Stimulated activated CD8-positive, alpha-beta memory T cell treated with anti-CD3 and anti-CD28 coated beads, Interleukin-15, amount 100 ng/mL, for 4 hours (primary cell): ENCODE results near the gene SBK2.

Experiments used
- DNase-seq, 2 donors: peaks; one replicate each; pipeline ENCODE4 v3.0.0-alpha.2; 2020; ENCODE audit warnings: low read depth in 2 of 2

SBK2 gene

DNA sequence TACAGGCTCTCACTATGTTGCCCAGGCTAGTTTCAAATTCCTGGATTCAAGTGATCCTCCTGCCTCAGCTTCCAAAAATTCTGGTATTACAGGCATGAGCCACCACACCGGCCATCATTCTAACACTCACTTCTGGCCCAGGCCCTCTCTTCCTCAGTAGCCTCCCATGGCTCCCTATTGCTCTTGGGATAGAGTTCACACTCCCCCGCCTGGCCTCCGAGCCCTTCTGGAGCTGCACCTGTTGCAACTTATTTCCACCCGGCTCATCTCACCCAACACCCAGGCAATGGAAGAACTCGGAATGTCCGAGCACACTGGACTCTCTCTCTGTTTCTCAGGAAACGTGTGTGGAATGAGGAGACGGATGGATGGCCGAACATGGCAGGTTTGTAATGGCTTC lies 17.4 kb upstream of the SBK2 start:
- no peak for DNase-seq

DNA sequence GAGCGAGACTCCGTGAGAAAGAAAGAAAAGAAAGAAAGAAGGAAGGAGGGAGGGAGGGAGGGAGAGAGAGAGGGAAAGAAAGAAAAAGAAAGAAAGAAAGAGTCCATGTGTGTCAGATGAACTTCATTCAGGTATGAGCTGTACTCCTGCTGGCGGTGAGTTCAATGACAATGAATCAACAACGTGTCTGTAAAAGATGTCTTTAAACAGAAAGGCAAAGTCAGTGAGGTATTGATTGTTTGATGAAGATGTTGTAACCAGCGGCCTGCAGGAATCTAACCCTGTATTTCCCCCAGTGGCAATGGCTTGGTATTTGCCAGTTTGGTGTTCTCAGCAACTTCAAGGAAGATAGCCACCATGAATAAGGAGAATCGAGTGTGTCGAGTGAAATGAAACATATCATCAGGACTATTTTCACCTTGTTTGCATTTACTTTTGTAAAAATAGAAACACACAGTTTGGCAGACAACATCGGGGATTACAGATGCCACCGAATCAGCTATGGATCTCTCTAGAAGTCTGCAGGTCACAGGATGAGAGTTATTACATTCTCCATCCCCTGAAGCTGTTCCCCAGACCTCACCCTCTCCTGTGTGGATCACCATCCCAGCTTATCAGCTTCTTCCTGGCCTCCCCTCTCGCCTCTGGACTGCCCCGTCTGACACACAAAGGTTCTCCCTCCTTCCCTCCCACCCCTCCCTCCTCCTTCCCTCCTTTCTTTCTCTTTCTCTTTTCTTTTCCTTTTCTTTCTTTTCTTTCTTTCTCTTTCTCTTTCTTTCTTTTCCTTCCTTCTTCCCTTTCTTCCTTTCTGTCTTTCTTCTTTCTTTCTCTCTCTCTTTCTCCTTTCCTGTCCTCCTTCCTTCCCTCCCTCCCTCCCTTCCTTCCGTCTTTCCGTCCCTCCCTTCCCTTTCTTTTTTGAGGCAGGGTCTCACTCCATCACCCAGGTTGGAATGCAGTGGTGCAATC lies 16.6 kb upstream of the SBK2 start:
- no peak for DNase-seq

DNA sequence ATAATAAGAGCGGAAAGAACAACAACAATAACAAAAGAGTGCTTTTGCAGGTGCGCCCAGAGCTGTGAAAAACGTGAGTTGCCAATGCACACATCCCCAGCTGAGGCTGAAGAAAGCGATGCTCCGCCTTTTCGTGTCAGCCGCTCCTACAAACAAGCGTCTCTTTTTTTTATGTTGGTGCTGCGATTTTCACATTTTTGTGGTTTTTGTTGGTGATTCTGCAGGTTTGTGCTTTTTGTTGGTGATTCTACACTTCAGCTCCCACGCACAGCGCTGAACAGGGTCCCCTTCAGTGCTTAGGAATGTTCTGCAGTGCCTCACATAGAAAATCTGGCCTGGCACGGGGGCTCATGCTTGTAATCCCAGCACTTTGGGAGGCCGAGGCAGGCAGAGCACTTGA lies 15.7 kb upstream of the SBK2 start:
- DNase-seq = no peak

DNA sequence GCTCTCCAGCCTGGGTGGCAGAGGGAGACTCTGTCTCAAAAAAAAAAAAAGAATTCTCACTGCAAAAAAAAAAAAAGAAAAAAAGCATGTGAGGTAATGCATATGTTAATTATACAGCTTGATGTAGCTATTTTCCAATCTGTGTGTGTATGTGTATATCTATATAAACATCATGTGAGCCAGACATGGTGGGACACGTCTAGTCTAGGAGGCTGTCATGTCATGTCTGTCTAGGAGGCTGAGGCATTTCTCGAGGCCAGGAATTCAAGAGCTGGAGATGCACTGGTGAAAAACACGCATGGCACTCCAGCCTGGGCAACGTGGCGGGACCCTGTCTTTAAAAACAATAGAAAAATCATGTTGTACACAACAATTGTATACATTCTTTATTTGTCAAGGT lies 15.3 kb upstream of the SBK2 start:
- no peak for DNase-seq

DNA sequence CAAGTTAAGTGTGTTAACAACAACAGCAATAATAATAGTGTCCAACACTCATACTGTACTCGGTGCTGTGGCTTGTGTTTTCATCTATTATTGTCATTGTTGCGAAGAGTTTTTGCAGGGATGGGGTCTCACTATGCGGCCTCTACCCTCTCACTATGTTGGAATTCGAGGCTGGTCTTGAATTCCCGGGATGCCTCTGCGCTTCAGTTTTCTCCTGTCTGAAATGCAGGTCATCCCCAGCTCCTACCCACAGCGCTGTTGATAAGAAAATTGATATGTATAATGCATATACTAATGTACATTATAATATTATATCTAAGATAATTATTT lies 13.4 kb upstream of the SBK2 start:
- no peak for DNase-seq

DNA sequence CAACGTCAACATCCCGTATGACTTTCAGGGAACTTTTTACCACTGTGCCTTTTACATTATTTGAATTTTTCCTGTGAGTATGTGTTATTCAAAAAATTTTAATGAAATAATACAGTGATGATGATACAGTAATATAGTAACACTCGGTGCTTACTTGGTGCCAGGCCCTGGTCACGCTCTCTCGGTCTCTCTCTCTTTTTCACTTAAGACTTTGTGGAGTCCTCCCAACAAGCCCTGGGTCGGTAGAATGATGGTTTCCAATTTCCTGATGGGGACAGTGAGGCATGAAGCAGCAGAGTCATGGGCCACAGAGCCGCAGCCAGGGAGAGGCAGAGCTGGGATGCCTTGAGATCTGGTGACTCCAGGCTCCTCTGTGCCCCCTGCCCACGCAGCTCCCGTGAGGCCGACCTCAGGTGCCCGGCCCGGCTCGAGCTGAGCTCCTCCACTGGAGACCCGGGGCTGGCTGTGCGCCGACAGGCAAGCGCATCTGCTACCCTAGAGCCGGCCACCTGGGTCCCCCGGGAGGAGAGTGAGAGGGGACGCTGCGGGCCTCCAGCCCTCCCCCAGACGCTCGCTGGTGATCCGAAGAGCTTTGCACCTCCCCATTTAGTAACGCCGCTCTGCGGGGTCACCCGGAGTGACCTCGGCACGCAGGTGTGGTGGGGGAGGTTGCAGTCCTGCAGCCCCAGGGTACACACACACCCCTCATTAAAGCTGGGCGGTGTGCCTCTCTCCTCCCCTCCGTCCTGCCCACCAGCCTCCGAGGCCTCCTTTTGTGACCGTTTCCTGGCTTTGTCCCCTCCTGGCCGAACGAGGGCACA lies 12.8 kb upstream of the SBK2 start:
- no peak for DNase-seq

DNA sequence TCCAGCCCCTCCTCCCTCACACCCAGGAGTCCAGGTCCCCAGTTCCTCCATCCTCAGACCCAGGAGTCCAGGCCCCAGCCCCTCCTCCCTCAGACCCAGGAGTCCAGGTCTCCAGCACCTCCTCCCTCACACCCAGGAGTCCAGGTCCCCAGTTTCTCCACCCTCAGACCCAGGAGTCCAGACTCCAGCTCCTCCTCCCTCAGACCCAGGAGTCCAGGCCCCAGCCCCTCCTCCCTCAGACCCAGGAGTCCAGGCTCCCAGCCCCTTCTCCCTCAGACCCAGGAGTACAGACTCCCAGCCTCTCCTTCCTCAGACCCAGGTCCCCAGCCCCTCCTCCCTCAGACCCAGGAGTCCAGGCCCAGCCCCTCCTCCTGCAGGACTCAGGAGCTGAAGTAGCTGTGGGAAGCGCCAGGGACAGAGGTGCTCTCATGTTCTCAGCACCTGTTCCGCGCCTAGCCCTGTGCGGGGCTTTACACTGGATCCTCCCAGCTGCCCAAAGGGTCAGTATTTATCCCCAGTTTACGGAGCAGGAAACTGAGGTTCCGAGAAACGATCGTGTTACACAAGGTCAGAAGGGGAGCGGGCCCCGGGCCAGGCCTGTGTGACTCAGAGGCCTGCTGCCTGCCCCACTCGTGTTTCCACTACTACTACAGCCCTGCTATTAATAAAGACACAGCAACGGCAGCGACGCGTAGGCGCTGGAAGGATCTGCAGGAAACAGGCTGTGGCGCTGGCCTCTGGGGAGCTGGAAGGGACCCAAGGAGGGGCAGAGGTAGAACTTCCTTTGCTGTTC lies 10.1 kb upstream of the SBK2 start:
- DNase-seq = no peak

DNA sequence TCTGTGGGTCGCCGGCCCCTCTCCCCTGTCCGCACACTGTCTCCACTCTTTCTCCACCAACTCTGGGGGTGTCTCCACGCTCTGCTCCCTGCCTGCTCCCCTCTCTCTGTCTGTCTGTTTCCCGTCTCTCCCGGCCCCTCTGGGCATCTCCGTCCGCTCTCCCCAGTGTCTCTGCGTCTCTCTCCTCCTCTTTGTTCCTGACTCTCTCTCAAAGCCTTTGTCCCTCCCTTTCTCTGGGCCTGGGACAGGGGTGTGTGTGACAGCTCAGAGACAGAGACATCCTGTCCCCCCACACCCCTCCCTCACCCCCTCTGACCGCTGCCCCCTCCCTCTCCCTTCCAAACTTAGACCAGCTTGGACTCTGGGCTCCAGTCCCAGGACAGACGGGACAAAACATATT lies 9.1 kb upstream of the SBK2 start:
- no peak for DNase-seq

DNA sequence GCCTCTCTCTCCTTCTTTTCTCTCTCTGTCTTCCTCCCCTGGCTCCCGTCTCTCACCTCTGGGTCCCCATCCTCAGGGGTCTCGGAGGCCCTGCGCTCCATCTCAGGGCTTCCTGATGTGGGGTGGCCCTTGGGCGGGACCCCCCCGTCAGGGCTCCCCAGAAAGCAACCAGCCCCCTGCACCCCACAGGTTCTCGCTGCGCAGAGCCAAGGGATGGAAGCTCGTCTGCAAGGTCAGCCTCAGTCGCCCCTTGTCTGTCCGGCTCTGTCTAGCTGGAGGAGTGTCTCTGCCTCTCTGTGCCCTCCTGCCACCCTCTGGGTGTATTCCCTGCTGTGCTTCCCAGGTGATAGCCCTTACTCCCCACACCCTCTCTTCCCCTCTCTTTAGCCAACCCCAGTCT lies 8.5 kb upstream of the SBK2 start, which contains the start of gene SBK3:
Gene SBK3 (minus strand): TSS at position 101 of the 400 bp plus-strand sequence. CDS start 0 bp downstream, at position 101.
- DNase-seq = no peak

DNA sequence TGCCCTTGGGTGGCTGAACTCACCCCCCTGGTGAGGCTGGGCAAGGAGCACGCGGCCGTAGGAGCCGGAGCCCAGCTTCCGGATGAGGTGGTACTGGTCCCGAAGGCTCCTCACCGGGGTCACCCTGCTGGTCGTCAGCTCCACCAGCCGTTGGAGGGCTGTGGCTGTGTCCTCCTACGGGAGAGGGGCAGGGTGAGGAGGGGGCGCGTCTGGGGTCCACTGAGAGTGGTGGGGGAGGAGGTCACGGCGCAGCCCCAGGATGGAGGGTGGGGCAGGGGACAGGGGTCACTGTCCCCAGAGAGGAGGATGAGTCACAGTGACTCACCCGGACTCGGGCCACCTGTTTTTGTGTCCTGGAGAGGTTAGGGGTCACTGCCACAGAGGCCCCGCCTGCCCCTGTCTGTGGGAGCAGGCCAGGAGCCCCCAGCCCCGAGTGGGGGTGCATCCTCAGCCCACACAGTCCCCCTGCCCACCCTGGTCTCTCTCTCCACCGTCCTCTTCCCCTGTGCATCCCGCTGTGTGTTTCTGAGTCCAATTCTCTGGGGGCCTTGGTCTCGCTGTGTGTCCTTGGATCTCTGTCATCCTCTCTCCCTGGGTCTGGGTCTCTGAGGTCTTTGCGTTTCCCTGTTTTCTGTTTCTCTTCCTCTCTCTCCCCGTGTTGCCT lies 8.0 kb upstream of the SBK2 start:
- DNase-seq = no peak

DNA sequence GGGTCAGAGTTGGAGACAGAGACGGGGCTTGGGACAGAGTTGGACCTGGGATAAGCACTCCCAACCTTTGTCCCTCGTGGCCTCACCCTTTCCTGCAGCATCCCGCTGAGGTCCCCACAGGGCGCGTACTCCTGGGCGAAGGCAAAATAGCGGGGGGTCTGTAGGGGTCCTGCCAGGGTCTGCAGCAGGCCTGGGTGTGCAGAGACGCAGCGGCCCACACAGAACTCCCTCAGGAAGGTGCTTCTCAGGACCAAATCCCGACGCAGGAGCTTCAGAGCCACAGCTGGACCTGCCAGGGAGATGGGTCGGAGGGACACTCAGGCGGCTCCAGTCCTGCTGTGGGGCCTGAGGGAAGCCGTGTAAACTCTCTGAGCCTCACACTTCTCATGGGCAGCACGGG lies 7.1 kb upstream of the SBK2 start:
- DNase-seq = no peak

DNA sequence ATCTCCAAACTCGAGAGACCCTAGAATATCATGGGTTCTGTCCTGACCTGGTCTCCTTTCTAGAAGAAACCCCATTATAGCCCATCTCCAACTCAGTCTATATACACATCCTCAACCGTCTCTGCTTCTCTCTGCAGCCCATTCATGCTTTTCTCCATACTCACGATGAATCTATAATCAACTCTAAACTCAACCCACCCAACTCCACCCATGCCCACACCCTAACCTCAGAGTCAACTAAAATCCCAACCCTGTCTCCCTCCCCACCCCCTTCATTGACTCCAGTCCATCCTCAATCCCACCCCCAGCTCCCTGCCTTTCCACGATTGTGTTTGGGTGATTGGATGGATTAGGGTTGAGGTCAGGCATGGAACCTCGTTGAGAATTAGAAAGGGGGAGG lies 6.6 kb upstream of the SBK2 start:
- no peak for DNase-seq

DNA sequence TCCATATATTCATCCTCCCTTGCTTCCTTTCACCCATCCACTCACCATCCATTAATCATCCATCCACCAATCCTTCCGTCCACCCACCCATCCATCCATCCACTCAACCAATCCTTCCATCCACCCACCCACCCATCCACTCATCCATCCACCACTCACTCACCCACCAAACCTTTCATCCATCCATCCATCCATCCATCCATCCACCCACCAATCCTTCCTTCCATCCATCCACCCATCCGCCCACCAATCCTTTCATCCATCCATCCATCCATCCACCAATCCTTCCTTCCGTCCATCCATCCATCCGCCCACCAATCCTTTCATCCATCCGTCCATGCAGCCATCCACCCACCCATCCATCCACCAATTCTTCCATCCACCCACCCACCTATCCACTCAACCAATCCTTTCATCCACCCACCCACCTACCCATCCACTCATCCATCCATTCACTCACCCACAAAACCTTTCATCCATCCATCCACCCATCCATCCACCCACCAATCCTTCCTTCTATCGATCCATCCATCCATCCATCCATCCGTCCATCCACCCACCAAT lies 5.4 kb upstream of the SBK2 start:
- no peak for DNase-seq

DNA sequence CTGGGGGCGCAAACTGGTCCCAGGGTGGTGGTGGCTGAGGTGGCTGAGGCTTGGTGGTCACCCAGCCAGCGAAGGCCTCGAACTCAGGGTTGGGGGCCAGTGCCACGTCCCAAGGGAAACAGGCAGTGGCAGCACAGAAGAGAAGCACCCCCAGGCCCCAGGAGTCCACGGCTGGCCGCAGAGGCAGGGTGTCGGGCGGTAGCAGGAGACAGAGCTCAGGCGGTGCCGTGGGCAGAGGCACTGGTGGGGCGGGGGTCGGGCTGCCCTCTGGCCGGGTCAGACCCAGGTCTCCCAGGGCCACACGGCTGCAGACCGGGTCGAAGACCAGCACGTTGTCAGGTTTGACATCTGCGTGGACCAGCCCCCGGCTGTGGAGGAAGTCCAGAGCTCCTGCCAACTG lies 4.2 kb upstream of the SBK2 start:
- no peak for DNase-seq

DNA sequence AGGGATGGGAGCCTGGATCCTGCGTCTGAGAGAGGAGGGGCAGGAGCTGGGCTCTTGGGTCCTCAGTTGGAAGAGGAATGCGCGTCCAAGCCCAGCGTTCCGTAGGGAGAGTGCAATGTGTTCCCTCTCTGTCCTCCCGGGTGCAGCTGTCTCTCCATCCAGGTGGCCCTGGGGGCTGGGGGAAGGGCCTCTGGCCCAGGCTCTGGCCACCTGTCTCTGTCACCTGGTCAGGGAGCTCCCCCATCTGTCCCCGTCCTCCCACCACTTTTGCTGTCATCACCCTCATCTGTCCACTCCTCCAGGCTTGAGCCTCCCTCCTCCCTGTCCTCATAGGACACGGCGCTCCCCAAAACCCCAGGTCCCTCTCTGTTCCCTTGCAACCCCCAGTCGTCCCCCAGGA lies 3.7 kb upstream of the SBK2 start:
- DNase-seq = no peak

DNA sequence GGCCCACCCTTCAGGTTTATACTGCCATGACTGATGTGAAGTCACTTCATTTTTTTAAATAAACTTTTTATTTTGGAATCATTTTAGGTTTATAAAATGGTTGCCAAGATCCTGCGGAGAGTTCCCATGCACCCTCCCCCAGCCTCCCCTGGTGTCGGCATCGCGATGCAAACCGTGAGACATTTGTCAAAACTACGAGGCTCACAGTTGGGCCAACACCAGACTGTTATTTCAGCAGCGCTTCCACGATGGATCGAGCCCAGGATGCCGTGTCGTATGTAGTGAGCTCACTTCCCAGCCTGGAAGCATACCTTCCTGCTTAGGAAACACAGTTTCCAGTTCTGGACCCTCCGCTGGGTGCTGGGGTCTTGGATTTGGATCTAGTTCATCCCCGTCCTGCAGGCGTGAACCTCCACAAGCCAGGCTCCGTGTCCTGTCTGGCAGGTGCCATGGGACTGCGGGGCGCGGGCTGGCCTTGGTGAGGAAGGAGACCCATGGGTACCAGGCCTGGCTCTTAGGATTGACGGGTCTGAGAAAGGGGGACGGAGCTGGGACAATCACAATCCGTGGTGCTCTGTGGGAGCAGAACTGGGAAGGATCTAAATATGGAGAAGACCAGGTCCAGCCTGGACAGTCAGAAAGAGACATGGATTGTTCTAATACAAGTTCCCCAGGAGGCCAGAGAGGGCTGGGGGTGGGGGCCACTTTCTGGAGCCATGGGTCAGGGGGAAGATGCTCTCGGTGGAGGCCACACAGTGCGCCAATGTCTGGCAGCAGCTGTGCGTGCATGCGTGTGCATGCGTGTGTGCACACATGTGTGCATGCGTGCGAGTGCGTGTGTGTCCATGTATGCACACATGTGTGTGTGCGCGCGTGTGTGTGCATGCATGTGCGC lies 2.4 kb upstream of the SBK2 start:
- no peak for DNase-seq

DNA sequence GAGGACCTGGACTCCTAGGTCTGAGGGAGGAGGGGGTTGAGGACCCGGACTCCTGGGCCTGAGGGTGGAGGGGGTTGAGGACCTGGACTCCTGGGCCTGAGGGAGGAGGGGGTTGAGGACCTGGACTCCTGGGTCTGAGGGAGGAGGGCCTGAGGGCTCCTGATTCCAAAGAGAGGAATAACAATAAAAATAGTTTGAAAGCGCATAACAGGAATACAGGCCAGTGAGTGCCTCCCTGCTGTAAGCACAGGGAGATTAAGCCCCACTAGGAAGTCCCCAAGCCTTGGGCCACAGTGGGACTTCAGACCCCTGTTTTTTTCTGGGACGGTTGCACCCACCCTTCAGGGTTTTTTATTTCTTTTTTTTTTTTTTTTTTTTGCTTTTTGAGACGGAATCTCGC lies 1.2 kb upstream of the SBK2 start:
- DNase-seq = no peak

DNA sequence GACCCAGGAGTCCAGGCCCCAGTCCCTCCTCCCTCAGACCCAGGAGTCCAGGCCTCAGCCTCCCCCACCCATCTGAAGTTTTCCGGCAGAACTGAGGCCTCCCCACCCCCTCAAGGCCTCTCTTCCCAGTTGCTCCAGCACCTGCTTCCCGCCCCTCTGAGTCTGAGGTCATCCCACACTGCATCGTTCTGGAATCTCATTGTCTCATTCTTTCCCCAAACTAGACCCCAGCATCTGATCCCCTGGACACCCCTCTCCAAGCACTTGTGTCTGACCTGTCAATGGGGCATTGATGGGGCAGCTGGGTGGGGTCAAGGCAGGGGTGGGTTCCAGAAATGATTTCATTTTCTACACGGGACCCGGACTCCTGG lies 793 bp upstream of the SBK2 start:
- no peak for DNase-seq

DNA sequence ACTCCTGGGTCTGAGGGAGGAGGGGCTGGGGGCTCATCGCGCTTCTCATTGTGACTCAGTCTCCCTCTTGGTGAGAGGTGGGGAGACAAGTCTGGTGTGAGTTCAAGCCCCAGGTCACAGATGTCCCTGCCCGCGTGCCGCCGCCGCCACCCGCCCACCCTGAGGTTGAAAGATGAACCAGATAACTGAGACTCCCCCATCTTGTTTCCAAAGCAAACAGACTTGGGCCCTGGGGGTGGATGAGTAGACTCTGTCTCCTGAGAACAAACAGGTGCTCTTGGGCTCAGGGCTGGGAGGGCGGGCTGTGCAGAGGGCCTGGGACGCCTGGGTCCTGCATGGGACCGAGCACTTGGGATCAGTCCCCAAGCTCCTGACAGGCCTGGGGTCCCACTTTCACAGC lies 567 bp downstream of the SBK2 start:
- no peak for DNase-seq

DNA sequence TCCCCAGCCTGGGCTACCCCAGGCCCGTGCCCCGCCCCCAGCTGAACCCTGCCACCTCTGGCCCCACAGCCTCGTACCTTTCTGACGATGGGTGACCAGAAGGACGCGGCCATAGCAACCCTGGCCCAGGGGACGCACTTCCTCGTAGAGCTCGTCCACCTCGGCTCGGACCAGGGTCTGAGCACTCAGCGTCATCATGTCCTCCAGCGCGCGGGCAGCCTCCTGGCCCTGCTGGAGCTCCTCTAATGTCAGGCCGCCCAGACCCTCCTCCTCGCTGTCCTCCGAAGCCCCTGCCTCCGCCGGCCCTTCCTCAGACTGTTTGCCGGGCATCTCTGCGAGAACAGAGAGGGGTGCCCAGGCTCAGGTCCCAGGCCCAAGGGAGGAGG lies 975 bp downstream of the SBK2 start:
- DNase-seq = no peak
